Measurements from ENCODE around the gene RABGAP1.

- no peak for TF ChIP-seq POLR2A (IDR thresholded peaks at IDR 0.05; ENCODE audit: low read depth, low read length)
- no peak for TF ChIP-seq TAF1 (IDR thresholded peaks at IDR 0.05; ENCODE audit: low read depth, low read length)
- no peak for TF ChIP-seq POLR2AphosphoS5 (IDR thresholded peaks at IDR 0.05; ENCODE audit: low read depth, low read length)
- no peak for TF ChIP-seq SPI1 (IDR thresholded peaks at IDR 0.05; ENCODE audit: low read depth, low read length)
- TF ChIP-seq PAX5 (IDR thresholded peaks at IDR 0.05; ENCODE audit: insufficient read depth, low read length, severe bottlenecking) = no peak
- no peak for TF ChIP-seq POU2F2 (IDR thresholded peaks at IDR 0.05; ENCODE audit: low read depth, low read length)
These were observed 15.1 kb downstream of the RABGAP1 start for GRCh38 chr9:122955961-122956360.

All from GM12891 (cell line).